ENCODE measurements around the gene SLC44A4. TPM values are rescaled to one million over a fixed set of nuclear protein-coding genes. Genes with fewer than 3 reads are reported as not detected.
"Not testable (repeated sequence)": the region's sequence is repeated elsewhere in the genome, so short reads cannot be mapped to it uniquely, and the experiment has no call there.

SLC44A4 gene
- total RNA-seq, 4 donors from 2014 or later, result 1.6 TPM; not detected in 3

GRCh38 chr6:31838968-31839367 is 39.8 kb downstream of the SLC44A4 start:
- in situ Hi-C loops (cut with MboI; ENCODE audit: low sequenced_read_pairs in 4 of 4), result loop anchor here in 2 of 4 donors (10.0 kb wide), 3 partner anchors 64 to 164 kb away; partner anchors contain the start of genes VWA7 (in 2 of the 2) and LY6G5C (in 1 of the 2)
- ATAC-seq, result no peak
- no peak for DNase-seq
- no peak overlapping the region for H3K27ac ChIP-seq
- peaks cover 0 to 42% of the 10 kb centered on the region in 2 donors for H3K36me3 ChIP-seq
- TF ChIP-seq CTCF (IDR thresholded peaks at IDR 0.05 in 4 of 5, conservative IDR thresholded peaks at IDR 0.05 in 1 of 5), result no peak
- TF ChIP-seq POLR2A (IDR thresholded peaks at IDR 0.05), result no peak
- H3K4me1 ChIP-seq, result peaks cover 30 to 34% of the 10 kb centered on the region in 2 donors
- intact Hi-C loops (cut with DNase I; ENCODE audit: low total_unique reads), result loop anchor here (10.0 kb wide), 1 partner anchor 294 kb away; the partner anchor contains the start of genes ATP6V1G2, DDX39B and NFKBIL1
- H3K9me3 ChIP-seq, result no peaks in the 10 kb centered on the region
- H3K4me3 ChIP-seq, result no peak overlapping the region
- no peaks in the 10 kb centered on the region for H3K27me3 ChIP-seq

- not testable (repeated sequence) for H3K4me3 ChIP-seq, DNase-seq, H3K9me3 ChIP-seq, ATAC-seq, H3K27me3 ChIP-seq
- in situ Hi-C loops (cut with MboI; ENCODE audit: low sequenced_read_pairs in 4 of 4), result loop anchor here in 2 of 4 donors (10.0 kb wide), 3 partner anchors 63 to 163 kb away; partner anchors contain the start of genes VWA7 (in 2 of the 2) and LY6G5C (in 1 of the 2)
- intact Hi-C loops (cut with DNase I; ENCODE audit: low total_unique reads), result loop anchor here (10.0 kb wide), 1 partner anchor 293 kb away; the partner anchor contains the start of genes ATP6V1G2, DDX39B and NFKBIL1
- peaks cover 0 to 42% of the 10 kb centered on the region in 2 donors for H3K36me3 ChIP-seq
- peak overlapping the region in 3 of 4 donors; percentile 5 to 97 (median 96) for H3K27ac ChIP-seq
- H3K4me1 ChIP-seq, result peaks cover 30 to 37% of the 10 kb centered on the region in 2 donors
These were observed 40.7 kb downstream of the SLC44A4 start for GRCh38 chr6:31838114-31838553.

GRCh38 chr6:31837369-31838113 is 41.3 kb downstream of the SLC44A4 start:
- ATAC-seq, result no peak
- Histone ChIP-seq H3K27me3 (no peaks in the 10 kb centered on the region), H3K4me3 (peak overlapping the region in 1 of 4 donors; percentile 95), H3K9me3 (no peaks in the 10 kb centered on the region), H3K27ac (peak overlapping the region; percentile 87 to 97 (median 92)), H3K4me1 (peaks cover 30 to 37% of the 10 kb centered on the region in 2 donors), H3K36me3 (peaks cover 0 to 42% of the 10 kb centered on the region in 2 donors)
- TF ChIP-seq CTCF (IDR thresholded peaks at IDR 0.05 in 4 of 5, conservative IDR thresholded peaks at IDR 0.05 in 1 of 5) (no peak), POLR2A (IDR thresholded peaks at IDR 0.05) (no peak)
- intact Hi-C loops (cut with DNase I; ENCODE audit: low total_unique reads) (loop anchor here (10.0 kb wide), 1 partner anchor 293 kb away; the partner anchor contains the start of genes ATP6V1G2, DDX39B and NFKBIL1), in situ Hi-C loops (cut with MboI; ENCODE audit: low sequenced_read_pairs in 4 of 4) (loop anchor here in 2 of 4 donors (10.0 kb wide), 3 partner anchors 63 to 163 kb away; partner anchors contain the start of genes VWA7 (in 2 of the 2) and LY6G5C (in 1 of the 2))
- no peak for DNase-seq

GRCh38 chr6:31836474-31837368 is 42.1 kb downstream of the SLC44A4 start:
- TF ChIP-seq POLR2A (IDR thresholded peaks at IDR 0.05) (no peak), CTCF (IDR thresholded peaks at IDR 0.05 in 4 of 5, conservative IDR thresholded peaks at IDR 0.05 in 1 of 5) (no peak)
- peak overlapping the region; percentile 87 to 97 (median 92) for H3K27ac ChIP-seq
- ATAC-seq (peak in 1 of 2 donors; percentile 40), DNase-seq (no peak)
- intact Hi-C loops (cut with DNase I; ENCODE audit: low total_unique reads) (loop anchor here (10.0 kb wide), 1 partner anchor 292 kb away; the partner anchor contains the start of genes ATP6V1G2, DDX39B and NFKBIL1), in situ Hi-C loops (cut with MboI; ENCODE audit: low sequenced_read_pairs in 4 of 4) (loop anchor here in 2 of 4 donors (10.0 kb wide), 3 partner anchors 62 to 162 kb away; partner anchors contain the start of genes VWA7 (in 2 of the 2) and LY6G5C (in 1 of the 2))
- H3K4me3 ChIP-seq, result peak overlapping the region; percentile 68 to 96 (median 84)
- peaks cover 0 to 42% of the 10 kb centered on the region in 2 donors for H3K36me3 ChIP-seq
- H3K9me3 ChIP-seq, result no peaks in the 10 kb centered on the region
- peaks cover 30 to 38% of the 10 kb centered on the region in 2 donors for H3K4me1 ChIP-seq
- H3K27me3 ChIP-seq, result no peaks in the 10 kb centered on the region
